HG02610 (cell line): ENCODE data around the gene CEP57L1.
"Not testable (repeated sequence)": the region's sequence is repeated elsewhere in the genome, so short reads cannot be mapped to it uniquely, and the experiment has no call there.

Source experiments
- ATAC-seq: cut with Tn5 transposase; IDR thresholded peaks from one replicate; pipeline ENCODE4 v1.9.1; 2021; ENCODE audit warnings: mild to moderate bottlenecking, moderate library complexity; ENCODE audit not compliant: unreplicated experiment

CEP57L1 gene

DNA sequence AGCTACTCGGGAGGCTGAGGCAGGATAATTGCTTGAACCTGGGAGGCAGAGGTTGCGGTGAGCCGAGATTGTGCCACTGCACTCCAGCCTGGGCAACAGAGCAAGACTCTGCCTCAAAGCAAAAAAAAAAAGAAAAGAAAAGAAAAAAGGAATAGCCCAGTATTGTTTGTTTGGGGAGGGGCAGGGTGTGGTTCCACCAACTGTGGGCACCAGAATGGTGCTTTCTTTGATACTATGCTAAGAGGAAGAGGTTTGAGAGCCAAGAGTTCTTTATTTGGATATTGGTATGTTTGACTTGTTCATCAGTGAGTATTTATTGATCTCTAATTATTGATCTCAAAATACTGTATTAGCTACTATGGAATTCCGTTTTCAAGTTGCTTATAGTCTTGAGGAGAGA, 72.3 kb downstream of the CEP57L1 start:
- no peak for ATAC-seq

DNA sequence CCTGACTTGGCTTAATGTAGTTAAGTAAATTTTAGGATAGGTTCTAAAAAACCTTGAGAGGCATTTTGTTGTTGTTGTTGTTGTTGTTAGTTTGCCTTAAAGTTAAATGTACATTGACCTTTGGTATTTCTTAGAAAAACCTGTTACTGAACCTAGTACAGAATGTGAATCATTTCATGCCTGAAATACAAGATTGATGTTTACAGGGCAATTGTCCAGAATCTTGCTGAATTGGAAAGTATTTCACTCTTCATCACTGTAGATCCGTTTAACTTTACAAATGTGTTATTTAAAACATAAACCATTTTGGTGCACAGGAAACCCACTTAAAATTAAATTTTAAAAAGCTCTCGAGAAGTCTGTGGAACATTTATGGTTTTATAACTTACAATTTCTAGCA, 75.0 kb downstream of the CEP57L1 start:
- no peak for ATAC-seq

DNA sequence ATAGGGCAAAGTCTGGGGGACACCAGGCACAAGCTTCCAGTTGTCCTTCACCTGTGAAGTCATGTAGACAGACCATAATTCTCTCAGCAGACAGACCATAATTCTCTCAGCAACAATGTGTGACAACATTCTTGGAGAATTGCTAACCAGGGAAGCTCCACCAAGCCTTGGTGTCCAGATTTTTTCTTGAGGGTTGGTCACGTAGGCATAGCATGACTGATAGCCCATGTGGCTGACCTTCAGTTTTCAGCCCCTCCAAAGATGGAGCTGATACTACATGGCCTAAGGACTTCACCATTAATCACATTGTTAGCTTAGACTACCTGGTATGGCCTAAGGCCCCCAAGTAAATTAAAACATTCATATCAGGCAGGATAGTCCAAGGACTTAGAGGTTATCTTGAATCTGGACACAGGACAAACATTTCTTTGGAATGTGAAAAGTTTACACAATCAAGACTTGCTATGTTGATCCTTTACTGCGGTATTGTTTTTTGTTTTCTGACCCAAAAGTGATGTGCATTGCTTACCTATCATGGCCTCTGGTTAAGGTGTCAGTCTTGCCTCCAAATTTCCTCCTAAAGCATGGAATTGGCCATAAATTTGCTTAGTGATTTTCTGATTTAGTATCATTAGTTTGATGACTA, 76.9 kb downstream of the CEP57L1 start:
- no peak for ATAC-seq

DNA sequence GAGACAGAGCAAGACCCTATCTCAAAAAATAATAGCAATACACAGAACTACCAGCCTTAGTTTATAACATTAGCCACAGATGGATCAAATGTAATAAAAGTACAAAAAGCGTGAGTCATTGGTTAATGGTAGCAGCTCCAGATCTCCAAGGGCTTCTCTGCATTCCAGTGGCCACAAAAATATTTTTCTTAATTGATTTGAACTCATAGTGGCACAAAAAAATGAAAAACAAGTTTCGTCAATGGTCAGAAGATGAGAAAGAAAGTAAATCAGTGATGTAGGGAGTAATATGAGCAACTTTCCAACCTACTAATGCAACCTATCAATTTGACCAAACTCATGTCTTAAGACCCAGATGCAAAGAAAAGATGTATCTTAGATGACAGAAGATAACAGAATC, 79.6 kb downstream of the CEP57L1 start:
- ATAC-seq: no peak

DNA sequence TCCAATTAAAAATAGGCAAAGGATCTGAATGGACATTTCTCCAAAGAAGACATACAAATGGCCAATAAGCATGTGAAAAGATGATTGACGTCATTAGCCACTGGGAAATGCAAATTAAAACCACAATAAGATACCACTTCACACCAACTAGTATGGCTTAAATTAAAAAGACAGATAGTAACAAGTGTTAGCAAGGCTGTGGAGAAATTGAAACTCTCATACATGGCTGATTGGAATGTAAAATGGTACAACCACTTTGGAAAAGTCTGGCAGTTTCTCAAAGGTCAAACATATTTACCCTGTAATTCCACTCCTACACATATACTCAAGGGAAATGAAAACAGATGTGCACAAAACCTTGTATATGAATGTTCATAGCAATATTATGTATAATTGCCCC, 83.6 kb downstream of the CEP57L1 start:
- no peak for ATAC-seq

DNA sequence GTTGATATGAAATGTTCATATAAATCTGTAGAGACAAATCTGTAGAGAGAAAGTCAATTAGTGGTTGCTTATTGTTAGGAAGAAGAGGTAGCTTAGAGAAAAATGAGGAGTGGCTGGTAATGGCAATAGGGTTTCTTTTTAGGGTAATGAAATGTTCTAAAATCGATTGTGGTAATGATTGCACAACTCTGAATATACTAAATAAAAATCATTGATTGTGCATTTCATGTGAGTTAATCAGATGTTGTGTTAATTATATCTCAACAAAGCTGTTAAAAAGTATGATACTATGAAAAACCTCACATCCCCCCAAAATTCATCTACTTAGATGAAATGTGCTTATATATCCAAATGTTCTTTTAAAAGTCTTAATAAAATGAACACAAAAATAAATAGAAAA, 84.2 kb downstream of the CEP57L1 start:
- no peak for ATAC-seq

DNA sequence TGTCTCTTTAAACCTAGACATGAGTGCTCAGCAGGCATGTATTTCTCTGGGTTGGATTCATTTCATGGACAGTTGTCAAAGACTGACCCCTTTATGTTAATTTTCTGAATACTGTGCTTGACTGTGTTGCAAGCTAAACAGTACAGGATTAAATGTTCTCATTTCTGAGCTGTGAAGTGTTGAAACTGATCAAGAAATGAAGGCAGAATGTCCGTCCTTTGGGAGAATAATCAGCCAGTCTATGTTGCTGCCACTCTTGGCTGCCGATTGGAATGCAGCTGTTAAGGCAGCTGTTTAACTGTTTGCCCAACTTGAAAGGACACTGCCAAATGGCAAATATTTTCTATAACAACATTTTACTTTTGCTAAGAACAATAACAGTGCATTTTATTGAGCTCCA, 87.3 kb downstream of the CEP57L1 start:
- no peak for ATAC-seq

DNA sequence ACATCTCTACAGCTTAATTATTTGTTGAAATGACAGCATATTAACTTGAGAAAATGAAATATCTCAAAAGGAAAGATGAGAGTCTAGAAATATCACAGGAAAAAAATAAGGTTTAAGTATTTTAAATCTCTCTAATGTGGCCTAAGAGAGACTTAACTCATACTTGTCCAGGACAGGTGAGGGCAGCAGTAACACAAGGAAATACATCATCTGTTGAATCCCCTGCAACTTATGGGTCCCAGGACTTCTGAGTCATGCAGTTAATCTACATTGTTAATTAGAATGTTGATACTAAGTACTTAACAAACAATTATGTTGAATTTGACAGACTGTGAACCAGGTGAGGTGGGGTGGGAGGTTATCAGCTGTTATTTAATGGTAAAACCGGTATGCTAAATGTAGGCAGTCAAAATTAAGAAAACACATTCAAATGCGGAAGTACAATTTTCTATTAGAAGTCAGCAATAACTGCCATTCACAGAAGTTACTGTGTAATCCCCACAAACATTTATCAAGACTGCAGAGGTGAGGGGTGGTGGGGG, 87.9 kb downstream of the CEP57L1 start:
- no peak for ATAC-seq

DNA sequence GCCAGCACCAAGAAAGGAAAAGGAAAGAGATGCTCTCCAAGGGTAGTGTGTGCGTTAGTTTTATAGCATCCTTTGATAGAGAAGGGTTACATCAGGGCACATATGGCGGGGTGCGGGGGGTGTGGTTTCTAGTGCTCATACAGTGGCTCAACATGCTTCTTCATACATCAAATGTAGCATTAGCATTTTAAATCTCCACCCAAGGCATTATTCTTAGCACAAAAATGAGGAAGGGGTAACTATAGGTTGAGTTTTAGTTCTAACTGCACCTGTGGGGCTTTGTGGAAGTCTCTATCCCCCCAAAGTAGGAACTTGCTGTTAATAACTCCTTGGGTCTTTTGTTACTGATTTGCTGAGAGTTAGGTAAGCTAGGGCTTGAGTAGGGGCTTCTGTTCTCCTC, 89.3 kb downstream of the CEP57L1 start:
- no peak for ATAC-seq

DNA sequence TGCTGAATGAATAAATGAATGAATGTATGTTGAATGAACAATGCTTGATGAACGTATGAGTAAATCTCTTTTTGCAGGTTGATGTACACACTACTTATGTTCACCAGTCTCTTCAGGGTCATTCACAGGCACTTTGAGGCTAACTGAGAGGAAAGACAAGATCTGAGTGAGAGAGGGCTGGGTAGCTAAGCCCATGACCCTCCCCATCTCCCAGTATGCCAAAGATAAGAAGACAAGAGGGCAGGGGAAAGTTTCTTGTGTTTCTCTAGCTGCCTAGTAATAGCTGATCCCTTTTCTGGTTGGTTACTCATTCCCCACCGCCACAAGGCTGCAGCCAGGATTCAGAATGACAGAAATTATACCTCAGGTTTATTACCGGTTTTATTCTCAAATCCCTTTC, 90.7 kb downstream of the CEP57L1 start:
- ATAC-seq: no peak

DNA sequence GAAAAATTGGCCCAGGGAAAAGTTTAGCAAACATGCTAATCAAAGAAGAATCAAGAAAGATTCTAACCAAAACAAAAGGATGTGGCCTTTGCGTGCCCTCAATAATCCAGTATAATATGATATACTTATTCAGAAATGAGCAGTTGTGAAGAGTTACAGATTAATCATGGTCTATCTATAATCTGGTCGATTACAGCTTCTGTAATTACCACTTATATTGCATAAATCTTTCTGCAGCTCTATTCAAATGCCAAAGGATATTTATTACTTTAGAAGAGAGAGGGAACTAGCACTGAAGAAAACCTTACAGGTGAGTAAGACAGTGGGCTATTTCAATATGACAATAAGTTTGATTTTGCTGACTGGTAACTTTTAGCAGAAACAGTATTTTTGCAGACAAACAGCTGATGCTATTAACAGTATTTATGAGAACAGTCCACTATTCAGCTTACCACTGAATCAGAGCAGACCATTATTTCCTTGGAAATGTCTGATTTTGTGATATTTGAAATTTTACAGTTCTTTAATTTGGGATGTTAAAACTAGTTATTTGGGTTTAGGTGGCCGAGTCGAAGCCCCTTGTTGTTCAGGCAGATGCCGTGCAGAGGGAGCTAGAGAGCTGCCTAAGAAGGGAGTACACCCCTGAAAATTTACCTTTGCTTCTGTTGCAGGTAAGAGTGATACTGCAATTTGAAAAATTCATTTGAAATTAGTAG, 92.2 kb downstream of the CEP57L1 start:
- ATAC-seq: no peak

DNA sequence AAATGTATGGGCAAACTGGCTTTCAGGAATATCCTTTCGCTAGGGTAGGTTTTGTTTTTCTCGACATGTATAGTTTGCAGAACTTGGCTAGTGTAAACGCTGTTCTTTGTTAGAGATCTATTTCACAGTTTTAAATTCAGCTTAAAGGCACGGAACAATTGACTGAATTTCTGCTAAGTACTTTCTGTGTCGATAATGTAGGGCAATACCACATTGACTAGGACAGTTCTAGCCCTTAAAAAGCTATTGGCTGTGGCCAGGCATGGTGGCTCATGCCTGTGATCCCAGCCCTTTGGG, 92.8 kb downstream of the CEP57L1 start:
- no peak for ATAC-seq

DNA sequence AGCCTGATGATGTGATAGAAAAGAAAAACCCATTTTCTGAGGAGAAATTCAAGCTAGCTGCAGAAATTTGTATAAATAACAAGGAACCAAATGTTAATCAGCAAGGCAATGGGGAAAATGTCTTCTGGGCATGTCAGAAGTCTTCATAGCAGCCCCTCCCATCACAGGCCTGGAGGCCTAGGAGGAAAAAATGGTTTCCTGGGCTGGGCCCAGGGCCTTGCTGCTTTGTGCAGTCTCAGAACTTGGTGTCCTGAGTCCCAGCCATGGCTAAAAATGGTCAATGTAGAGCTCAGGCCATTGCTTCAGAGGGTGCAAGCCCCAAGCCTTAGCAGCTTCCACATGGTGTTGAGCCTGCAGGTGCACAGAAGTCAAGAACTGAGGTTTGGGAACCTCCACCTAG, 96.1 kb downstream of the CEP57L1 start:
- ATAC-seq: not testable (repeated sequence)

DNA sequence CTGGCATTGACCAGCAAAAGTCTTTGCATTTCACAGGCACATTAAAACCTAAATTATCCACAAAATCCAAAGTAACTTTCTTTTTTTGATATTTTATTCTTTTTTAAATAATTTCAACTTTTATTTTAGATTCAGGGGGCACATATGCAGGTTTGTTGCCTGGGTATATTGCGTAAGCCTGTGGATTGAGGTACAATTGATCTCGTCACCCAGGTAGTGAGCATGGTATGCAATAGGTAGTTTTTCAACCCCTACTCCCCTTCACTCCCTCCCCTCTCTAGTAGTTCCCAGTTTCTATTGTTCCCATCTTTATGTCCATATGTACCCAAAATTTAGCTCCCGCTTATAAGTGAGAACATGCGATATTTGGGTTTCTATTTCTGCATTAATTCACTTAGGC, 97.6 kb downstream of the CEP57L1 start:
- no peak for ATAC-seq

DNA sequence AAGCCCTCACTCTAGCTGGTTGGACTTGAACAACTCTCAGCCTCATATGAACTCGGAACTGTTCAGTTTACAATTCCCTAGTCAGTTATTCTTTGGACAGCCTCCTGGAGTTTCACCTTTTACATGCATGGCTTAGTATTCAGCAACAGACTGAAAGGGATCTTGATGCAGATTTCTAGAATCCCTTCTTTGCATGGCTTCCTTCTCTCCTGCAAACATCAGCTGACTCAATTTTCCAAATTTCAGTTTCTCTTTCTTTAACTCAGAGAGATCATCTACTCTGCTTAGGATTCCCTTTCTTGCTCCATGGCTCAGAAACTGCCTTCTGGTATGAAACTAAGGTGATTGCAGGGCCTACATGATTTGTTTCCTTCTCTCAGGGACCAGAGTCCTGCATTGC, 99.6 kb downstream of the CEP57L1 start:
- ATAC-seq: no peak

DNA sequence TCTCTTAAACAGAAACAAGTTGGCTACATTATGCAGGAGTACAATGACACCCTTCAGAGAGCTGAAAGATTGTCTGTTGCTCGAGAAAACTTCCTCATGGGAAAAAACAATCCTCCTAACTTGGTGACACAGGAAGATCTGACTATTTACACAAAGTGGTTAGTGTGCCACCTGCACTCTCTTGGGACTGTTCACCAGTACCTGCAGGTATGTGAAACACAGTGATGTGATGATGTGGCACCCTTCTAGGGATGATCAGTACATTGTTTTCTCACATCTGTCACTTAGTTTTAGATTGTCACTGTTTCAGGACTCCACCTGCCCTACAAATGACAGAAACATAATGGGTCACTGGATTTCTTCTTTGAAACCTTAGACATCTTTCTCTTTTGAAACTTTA, 101.8 kb downstream of the CEP57L1 start:
- no peak for ATAC-seq

DNA sequence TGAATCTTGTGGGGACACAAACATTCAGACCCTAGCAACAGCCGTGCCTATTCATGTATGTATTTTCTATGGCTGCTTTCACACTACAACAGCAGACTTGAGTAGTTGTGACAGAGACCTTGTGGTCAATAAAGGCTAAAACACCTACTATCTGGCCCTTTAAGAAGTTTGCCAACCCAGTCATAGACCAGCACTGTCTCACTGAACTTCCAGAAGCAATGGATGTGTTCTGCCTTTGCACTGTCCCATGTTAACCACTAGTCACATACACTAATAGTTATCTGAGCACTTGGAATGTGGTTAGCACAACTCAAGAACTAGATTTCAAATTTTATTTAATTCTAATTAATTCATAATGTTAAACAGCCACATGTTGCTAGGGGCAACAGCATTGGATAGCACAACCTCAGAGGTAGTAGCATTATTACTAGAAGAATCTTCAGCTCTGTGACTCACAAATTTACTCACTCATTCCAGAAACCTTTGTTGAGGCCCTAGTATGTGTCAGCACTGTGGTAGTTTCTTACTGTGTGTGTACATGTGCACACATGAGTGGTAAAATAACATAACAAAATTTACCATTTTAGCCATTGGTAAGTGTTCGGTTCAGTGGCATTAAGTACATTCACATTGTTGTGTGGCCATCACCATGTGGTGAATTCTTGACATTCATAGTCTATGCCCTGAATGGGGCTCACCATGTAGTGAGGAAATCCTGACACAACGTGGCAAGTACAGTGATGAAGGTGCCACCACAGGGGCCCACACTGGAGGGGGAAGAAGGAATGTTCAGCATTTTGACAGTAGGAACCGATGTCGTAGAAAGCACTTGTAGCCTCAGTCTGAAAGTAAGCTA, 107.3 kb downstream of the CEP57L1 start:
- peak; percentile 56 for ATAC-seq

DNA sequence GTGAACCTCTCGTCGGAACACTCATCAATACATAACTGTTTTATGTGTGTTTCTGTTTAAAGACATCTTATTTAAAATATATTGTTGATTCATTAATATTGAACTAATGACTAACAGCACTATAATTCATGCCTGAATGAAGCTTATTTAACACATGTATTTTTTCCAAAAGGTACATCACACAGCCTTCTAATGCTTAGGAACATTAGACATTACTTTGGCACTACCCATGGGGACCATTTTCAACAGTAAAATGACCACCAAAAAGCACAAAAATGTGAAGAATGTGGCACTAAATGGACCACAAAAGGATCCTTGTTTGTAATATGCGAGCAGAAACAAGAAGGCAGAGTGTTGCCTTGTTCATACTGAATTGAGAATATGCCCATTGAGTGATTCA, 109.2 kb downstream of the CEP57L1 start:
- no peak for ATAC-seq

DNA sequence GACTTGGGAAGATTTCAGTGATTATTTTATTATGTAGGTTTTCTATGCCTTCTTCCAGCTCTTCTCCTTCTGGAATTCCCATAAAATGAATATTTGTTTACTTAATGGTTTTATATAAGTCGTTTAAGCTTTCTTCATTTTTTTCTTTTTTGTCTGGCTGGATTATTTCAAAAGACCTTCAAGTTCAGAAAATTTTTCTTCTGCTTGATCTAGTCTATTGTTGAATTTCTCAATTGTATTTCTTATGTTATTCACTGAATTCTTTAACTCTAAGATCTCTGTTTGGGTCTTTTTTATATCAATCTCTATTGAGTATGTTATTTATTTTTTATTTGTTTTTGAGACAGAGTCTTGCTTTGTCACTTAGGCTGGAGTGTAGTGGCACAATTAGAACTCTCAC, 117.4 kb downstream of the CEP57L1 start:
- no peak for ATAC-seq
